DMS 273 (cell line): Measurements from ENCODE around the gene TP53RK.

Source experiments
- DNase-seq: peaks from one replicate; lab custom pipeline; 2025; ENCODE audit not compliant: unreplicated experiment; lab: John Stamatoyannopoulos, UW

TP53RK gene

GRCh38 chr20:46689082-46689753 lies at the start of gene TP53RK:
TSS of gene TP53RK (minus strand) at chr20:46689444. CDS start at chr20:46689414, 30 bp downstream.
- DNase-seq: peak; percentile 100

DNA sequence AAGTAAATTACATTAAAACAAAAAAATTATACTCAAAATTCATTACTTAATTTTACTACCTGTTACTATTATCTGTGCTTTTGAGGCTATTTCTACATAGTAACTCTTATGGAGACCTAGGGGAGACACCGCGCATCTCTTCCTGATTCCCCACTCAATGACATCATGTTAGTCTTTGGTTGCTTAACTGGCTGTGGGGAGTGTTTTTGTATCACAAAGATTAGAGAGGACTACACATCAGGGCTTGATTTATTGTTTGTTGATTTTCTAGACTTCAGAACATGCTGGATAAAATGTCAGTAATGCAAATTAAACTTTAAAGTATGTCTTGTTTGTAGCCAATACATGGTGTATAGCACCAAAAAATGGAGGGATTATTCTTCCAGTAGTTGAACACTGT lies 46.2 kb upstream of the TP53RK start:
- no peak for DNase-seq

GRCh38 chr20:46731770-46732169 lies 42.5 kb upstream of the TP53RK start:
- peak; percentile 22 for DNase-seq

DNA sequence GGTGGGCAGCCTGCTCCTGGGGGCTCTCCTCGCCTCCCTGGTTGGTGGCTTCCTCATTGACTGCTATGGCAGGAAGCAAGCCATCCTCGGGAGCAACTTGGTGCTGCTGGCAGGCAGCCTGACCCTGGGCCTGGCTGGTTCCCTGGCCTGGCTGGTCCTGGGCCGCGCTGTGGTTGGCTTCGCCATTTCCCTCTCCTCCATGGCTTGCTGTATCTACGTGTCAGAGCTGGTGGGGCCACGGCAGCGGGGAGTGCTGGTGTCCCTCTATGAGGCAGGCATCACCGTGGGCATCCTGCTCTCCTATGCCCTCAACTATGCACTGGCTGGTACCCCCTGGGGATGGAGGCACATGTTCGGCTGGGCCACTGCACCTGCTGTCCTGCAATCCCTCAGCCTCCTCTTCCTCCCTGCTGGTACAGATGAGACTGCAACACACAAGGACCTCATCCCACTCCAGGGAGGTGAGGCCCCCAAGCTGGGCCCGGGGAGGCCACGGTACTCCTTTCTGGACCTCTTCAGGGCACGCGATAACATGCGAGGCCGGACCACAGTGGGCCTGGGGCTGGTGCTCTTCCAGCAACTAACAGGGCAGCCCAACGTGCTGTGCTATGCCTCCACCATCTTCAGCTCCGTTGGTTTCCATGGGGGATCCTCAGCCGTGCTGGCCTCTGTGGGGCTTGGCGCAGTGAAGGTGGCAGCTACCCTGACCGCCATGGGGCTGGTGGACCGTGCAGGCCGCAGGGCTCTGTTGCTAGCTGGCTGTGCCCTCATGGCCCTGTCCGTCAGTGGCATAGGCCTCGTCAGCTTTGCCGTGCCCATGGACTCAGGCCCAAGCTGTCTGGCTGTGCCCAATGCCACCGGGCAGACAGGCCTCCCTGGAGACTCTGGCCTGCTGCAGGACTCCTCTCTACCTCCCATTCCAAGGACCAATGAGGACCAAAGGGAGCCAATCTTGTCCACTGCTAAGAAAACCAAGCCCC lies 36.2 kb upstream of the TP53RK start:
- DNase-seq: no peak

DNA sequence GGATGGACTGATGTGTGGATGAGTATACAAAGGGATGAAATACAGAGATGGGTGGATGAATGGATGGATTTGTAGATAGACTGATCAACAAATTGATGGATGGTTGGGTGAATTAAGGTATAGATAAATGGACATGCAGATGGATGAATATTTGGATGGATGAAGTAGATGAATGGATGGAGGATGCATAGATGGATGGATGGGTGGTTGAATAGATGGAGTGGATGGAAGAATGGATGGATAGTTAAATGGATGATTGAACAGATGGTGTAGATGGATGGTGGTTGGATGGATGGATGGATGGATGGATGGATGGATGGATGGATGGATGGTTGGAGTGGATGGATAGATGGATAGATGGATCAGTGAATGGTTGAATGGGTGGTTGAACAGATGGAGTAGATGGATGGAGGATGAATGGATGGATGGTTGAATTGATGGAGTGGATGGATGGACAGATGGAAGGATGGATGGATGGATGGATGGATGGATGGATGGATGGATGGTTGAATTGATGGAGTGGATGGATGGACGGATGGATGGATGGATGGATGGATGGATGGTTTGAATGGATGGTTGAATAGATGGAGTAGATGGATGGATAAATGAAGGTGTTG lies 35.2 kb upstream of the TP53RK start:
- DNase-seq: no peak

DNA sequence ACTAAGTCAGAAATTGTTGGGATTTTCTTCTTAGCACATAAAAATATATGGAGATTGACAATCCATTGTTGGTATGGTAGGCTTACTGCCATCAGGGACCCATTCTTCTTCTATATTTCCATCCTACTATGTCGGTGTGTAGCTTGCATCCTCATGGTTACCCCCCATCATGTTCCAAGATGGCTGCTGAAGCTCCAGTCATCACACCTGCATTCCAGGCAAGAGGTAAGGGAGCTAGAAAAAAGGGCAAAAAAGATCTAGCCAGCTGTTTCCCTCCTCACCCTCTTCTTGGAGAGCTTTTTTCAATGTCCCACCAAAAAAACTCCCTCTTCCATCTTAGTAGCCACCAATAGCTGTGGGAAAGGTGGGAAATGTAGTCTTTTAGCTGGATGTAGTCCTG lies 33.8 kb upstream of the TP53RK start:
- DNase-seq: no peak

GRCh38 chr20:46722450-46722849 lies 33.2 kb upstream of the TP53RK start:
- DNase-seq: no peak

GRCh38 chr20:46721476-46721875 lies 32.2 kb upstream of the TP53RK start:
- no peak for DNase-seq

DNA sequence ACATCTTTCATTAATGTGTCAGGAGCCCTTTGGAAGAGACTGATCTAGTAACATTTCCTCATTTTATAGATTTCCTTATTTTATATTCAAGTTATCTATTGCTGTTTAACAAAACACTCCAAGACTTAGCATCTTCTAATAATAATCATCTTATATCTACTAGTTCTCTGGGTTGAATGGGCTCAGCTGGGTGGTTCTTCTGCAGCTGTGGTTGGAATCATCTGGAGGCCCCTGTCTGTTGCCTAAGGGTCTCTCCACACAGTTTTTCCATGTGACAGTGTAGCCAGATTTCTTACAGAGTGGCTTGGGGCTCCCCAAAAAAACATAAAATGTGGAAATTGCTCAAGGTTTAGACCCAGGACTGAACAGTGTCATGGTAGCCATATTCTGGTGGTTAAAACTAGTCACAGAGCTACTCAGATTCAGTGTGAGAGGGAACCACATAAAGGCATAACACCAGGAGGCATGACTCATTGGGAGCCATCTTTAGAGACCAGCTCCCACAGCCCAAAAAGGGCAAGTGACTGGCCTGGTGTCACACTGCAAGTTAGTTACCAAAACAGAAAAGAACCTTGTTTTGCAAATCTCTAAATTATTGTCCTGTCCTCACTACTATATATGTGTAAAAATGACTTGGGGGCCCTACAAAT lies 31.7 kb upstream of the TP53RK start:
- no peak for DNase-seq

GRCh38 chr20:46720019-46720418 lies 30.8 kb upstream of the TP53RK start:
- no peak for DNase-seq

GRCh38 chr20:46717818-46718541 lies 28.7 kb upstream of the TP53RK start:
- DNase-seq: peak; percentile 15

DNA sequence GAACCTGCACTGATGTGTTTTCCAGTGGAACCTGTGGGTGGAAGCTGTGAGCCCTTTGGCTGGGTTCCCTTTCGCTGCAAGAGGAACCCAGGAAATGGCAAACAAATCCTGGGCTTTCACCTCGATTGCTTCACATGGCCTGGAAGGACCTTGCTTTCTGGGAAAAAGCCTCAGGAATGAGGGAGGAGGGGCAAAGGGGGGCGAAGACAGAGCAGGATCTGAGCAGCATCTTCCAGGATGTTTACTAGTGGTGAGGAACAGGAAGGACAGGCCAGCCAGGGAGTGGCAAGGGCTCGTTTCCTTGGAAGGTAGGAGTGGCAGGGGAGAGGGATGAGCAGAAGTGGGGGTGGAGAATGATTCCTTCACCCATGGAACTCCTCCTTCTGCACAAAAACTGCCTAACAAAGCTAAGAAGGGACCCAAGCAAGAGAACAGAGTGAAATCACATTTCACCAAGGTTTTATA lies 26.1 kb upstream of the TP53RK start:
- DNase-seq: no peak

- no peak for DNase-seq
Observed at GRCh38 chr20:46713957-46714834, 25.0 kb upstream of the TP53RK start.

DNA sequence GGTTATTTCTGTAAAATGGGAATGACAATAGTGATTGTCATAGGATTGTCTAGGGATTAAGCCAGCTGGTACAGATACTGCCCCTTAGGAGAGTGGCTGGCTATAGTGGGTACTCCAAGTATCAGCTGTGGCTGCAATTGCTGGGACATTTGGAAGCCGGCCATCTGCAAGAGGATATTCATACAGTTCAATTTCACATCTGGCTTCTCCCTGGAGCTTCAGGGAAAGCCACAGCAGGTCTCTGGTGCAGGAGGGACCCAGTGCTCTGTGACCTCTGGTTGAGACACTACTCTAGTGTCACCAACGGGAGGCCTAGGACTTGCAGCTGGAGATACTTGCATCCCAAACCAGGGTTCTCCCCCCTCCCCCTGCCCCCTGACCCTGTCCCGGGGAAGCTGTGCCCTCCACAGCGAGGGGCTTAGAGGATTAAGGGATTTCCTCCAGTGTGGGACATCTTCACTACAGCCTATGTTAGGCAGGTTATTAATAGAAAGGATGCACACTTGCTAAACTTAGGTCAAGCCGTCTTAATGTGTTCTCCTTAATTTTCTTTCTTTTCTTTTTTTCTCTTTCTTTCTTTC lies 22.9 kb upstream of the TP53RK start:
- no peak for DNase-seq

GRCh38 chr20:46710153-46710913 lies 21.1 kb upstream of the TP53RK start:
- no peak for DNase-seq

GRCh38 chr20:46709459-46710152 lies 20.4 kb upstream of the TP53RK start, which contains the start of gene SLC2A10:
TSS of gene SLC2A10 (plus strand) at chr20:46709649. CDS start at chr20:46709737, 88 bp downstream.
- DNase-seq: peak; percentile 68

- DNase-seq: peak; percentile 40
Observed at GRCh38 chr20:46709055-46709458, 19.8 kb upstream of the TP53RK start.
